Tibial nerve (tissue), 4 donors: ENCODE results near the gene RNF225. TPM values are rescaled to one million over a fixed set of nuclear protein-coding genes. Genes with fewer than 3 reads are reported as not detected.

Experiments used
- DNase-seq, 2 donors: peaks; one replicate each; pipeline ENCODE4 v3.0.0-alpha.2; 2019; ENCODE audit warnings: low spot score in 2 of 2
- H3K27ac ChIP-seq, 4 donors: fragments of 200-600 bp; sonication (generic) in 3 of 4; one replicate each; pipeline ENCODE4 v1.5.1; 2017 to 2019; ENCODE audit warnings: mild to moderate bottlenecking in 1 of 4
- H3K27me3 ChIP-seq, 2 donors: fragments of 200-600 bp; sonication (generic) in 1 of 2; one replicate each; pipeline versions ENCODE4 v1.5.1 to v1.6.0; 2017 to 2019
- H3K36me3 ChIP-seq, 3 donors: fragments of 200-600 bp; sonication (generic); one replicate each; pipeline ENCODE4 v1.5.1; 2018 to 2019
- H3K4me1 ChIP-seq, 4 donors: fragments of 200-600 bp; sonication (generic) in 3 of 4; one replicate each; pipeline ENCODE4 v1.5.1; 2017 to 2019
- H3K4me3 ChIP-seq, 4 donors: fragments of 200-600 bp; sonication (generic) in 3 of 4; one replicate each; pipeline ENCODE4 v1.5.1; 2017 to 2019; ENCODE audit warnings: mild to moderate bottlenecking in 1 of 4, moderate library complexity in 1 of 4
- H3K9me3 ChIP-seq, 4 donors: fragments of 200-600 bp; sonication (generic) in 3 of 4; one replicate each; pipeline ENCODE4 v1.5.1; 2017 to 2019
- EP300 ChIP-seq, 2 donors: sonication (generic); formaldehyde crosslinking; IDR thresholded peaks; one replicate each; pipeline ENCODE4 v1.6.1; 2017; ENCODE audit warnings: antibody characterized with exemption in 2 of 2, mild to moderate bottlenecking in 1 of 2
- POLR2A ChIP-seq, 2 donors: fragments of 450-650 bp; IDR thresholded peaks; one replicate each; pipeline ENCODE4 v1.6.1; 2017; ENCODE audit warnings: antibody characterized with exemption in 2 of 2, mild to moderate bottlenecking in 2 of 2, moderate library complexity in 2 of 2
- WGBS, 2 donors: methylation state at CpG; one replicate each; pipeline ENCODE4 v1.1.5; 2018; 5-methylcytosine and 5-hydroxymethylcytosine counted together
- total RNA-seq, 4 donors: library from RNA; depleted of rRNA; stranded (reverse); fragments of >200 nt; gene quantifications; one replicate each; pipeline ENCODE4 v1.1.0, GENCODE V29; 2016
- TF ChIP-seq, protein P1 (sequence below), 5 experiments: fragments of 200-600 bp in 3 of 5; fragments of 450-650 bp in 2 of 5; sonication (generic) in 3 of 5; IDR thresholded peaks; one replicate each; pipeline ENCODE4 v1.5.1; 2016 to 2019; ENCODE audit warnings: antibody characterized with exemption in 5 of 5, mild to moderate bottlenecking in 3 of 5, moderate library complexity in 2 of 5

The RNF225 gene
- total RNA-seq, 4 donors from 2014 or later: not detected

DNA sequence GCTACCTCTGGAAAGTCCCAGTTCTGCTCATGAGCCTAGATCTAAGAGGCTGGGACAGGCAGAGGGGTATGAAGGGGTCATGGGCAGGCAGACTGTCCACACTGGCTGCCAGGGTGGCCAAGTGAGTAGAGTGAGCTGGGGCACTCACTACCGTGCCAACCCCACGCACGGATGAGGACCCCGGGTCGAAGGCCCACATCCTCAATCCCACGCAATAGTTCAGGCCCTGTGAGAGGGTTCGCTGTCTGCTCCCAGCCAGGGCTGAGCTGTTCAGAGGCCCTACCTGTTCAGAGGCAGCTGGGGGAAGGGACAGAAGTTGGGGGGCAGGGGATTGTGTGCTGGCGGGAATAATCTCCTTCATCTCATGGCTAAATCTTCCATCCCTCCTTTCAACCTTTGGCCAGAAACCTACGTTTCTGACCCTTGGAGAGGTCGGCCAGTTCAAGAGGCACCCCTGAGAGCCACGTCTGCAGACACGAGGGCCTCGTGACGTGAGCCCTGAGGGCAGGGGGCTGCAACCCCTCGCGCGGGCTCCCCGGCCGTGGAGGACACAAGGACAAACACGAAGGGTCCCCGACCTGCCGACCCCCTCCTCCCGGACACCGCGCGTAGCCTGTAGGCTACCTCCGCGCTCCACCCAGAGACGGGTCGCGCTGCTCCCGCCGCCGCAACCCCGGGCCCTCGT, 9.4 kb upstream of the RNF225 start:
- peak overlapping the region; percentile 86 to 99 (median 96) for H3K27ac ChIP-seq
- H3K9me3 ChIP-seq: no peaks in the 10 kb centered on the region
- TF ChIP-seq POLR2A (IDR thresholded peaks at IDR 0.05): no peak
- TF ChIP-seq EP300 (IDR thresholded peaks at IDR 0.05): no peak
- TF ChIP-seq, protein P1, sequence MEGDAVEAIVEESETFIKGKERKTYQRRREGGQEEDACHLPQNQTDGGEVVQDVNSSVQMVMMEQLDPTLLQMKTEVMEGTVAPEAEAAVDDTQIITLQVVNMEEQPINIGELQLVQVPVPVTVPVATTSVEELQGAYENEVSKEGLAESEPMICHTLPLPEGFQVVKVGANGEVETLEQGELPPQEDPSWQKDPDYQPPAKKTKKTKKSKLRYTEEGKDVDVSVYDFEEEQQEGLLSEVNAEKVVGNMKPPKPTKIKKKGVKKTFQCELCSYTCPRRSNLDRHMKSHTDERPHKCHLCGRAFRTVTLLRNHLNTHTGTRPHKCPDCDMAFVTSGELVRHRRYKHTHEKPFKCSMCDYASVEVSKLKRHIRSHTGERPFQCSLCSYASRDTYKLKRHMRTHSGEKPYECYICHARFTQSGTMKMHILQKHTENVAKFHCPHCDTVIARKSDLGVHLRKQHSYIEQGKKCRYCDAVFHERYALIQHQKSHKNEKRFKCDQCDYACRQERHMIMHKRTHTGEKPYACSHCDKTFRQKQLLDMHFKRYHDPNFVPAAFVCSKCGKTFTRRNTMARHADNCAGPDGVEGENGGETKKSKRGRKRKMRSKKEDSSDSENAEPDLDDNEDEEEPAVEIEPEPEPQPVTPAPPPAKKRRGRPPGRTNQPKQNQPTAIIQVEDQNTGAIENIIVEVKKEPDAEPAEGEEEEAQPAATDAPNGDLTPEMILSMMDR (IDR thresholded peaks at IDR 0.05): no peak
- peaks cover 0 to 69% (median 29%) of the 10 kb centered on the region in 4 donors for H3K4me1 ChIP-seq
- peak overlapping the region; percentile 68 to 96 (median 82) for H3K4me3 ChIP-seq
- no peak for DNase-seq
- WGBS, 2 donors: 6 to 23% methylated on average over 12 to 36 of the region's 36 CpGs
- H3K36me3 ChIP-seq: peaks cover 0 to 31% (median 0%) of the 10 kb centered on the region in 3 donors
- no peaks in the 10 kb centered on the region for H3K27me3 ChIP-seq

DNA sequence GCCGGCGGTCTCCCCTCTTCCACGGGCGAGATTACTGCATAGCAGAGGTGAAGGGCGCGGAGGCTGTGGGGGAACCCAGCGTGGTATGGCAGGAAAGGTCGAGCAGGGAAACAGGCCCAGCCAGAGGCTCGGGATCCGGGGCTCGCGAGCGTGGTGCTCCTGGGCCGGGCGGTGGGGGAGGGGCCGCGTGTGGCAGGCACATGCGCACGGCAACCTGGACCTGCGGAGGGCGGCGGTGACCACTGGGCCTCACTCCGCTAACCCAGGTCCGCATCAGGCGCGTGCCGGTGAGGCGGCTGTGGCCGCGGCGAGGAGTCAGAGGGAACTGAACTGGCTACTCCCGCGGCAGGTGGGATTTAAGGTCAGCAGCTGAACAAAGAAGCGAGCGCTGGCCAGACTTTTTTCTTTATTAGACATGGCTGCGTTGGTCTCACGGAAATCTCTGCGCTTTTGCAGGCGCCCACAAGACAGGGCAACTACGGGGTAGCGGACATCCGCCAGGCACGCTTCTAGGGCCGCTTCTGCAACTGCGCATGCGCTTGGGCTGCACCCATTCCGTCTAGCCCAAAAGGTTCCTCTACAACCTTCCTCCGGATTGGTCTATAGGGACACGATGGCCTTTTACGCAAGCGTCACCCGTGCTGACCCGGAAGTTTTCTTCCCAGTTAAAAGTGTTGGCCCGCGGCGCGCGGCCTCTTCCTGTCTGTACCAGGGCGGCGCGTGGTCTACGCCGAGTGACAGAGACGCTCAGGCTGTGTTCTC, 8.7 kb upstream of the RNF225 start, which contains the start of gene RPS5:
RPS5 (plus strand) TSS at position 694 of the 762 bp plus-strand sequence. CDS start 869 bp downstream, outside the sequence.
- Histone ChIP-seq H3K9me3 (no peaks in the 10 kb centered on the region), H3K27me3 (no peaks in the 10 kb centered on the region), H3K4me3 (peak within 1 kb of the TSS; percentile 68 to 96 (median 82)), H3K4me1 (peaks cover 0 to 67% (median 25%) of the 10 kb centered on the region in 4 donors), H3K27ac (peak within 1 kb of the TSS; percentile 86 to 99 (median 96)), H3K36me3 (peaks cover 0 to 38% (median 0%) of the 10 kb centered on the region in 3 donors)
- DNase-seq: peak; percentile 94 to 96
- 1% methylated on average over 23 to 51 of the region's 64 CpGs for WGBS, 2 donors
- TF ChIP-seq, protein P1 (IDR thresholded peaks at IDR 0.05): peak in 2 of 5 experiments; percentile 14 to 27
- peak; percentile 88 to 90 for TF ChIP-seq EP300 (IDR thresholded peaks at IDR 0.05)
- TF ChIP-seq POLR2A (IDR thresholded peaks at IDR 0.05): peak; percentile 62 to 75

DNA sequence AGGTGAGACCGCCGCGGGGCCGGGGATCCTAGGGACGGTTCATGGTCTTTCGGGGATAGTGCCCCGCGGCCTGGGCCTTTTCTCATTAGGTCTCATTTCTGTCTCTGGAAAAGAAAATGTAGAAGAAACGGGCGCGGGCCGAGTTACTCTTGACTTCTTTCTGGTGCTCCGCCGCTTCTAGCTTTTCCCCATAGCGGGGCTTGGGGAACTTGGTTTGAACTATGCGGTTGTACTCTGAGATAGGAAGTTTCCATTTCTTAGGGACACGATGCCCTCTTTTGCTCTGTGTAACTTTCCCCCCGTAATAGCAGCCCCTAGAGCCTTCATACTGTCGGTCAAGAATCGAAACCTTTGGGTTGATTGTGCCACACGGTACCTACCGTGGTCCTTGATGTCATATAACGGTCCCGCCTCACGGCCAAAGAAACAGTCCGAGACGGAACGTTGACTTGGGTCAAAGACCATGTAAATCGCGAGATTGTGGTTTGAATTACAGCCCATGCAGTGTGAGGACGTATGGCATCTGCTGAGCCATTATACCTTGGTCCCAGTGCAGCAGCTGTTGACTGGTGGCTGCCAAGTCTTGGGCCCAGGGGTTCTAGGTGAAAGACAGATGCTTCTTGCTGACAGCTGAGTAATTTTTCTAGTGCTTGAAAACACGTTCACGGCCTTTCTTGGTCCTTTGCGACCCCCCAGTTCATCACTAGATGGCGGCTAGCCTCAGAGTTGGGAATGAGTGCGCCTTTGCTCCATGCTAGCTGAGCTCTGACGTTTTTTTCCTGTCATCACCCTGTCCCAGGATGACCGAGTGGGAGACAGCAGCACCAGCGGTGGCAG, 7.9 kb upstream of the RNF225 start:
- Histone ChIP-seq H3K4me1 (peaks cover 0 to 59% (median 22%) of the 10 kb centered on the region in 4 donors), H3K4me3 (peak overlapping the region; percentile 68 to 96 (median 82)), H3K36me3 (peaks cover 0 to 45% (median 0%) of the 10 kb centered on the region in 3 donors), H3K9me3 (no peaks in the 10 kb centered on the region), H3K27me3 (no peaks in the 10 kb centered on the region), H3K27ac (peak overlapping the region; percentile 86 to 99 (median 96))
- TF ChIP-seq EP300 (IDR thresholded peaks at IDR 0.05): no peak
- TF ChIP-seq, protein P1 (IDR thresholded peaks at IDR 0.05): no peak
- TF ChIP-seq POLR2A (IDR thresholded peaks at IDR 0.05): no peak
- 5 to 8% methylated on average over 37 to 39 of the region's 39 CpGs for WGBS, 2 donors
- no peak for DNase-seq

DNA sequence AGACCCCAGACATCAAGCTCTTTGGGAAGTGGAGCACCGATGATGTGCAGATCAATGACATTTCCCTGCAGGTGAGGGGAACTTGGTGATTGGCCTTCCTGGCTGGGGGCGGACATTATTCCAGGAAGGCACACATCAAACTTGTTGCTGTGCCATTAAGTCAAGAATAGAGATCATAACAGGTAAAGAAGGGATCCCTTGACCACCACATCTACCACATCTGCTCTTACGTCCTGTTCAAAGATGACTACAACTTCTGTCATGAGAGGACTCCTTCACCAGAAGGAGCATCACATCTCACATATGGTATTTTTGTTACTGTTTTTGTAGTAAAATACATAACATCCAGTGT, 7.3 kb upstream of the RNF225 start:
- TF ChIP-seq, protein P1 (IDR thresholded peaks at IDR 0.05): no peak
- TF ChIP-seq POLR2A (IDR thresholded peaks at IDR 0.05): no peak
- no peak for TF ChIP-seq EP300 (IDR thresholded peaks at IDR 0.05)
- WGBS, 2 donors: 82 to 89% methylated on average over 3 of the region's 3 CpGs
- no peaks in the 10 kb centered on the region for H3K27me3 ChIP-seq
- DNase-seq: no peak
- peak overlapping the region; percentile 68 to 96 (median 82) for H3K4me3 ChIP-seq
- H3K27ac ChIP-seq: no peak overlapping the region
- peaks cover 0 to 54% (median 22%) of the 10 kb centered on the region in 4 donors for H3K4me1 ChIP-seq
- H3K36me3 ChIP-seq: peaks cover 0 to 51% (median 5%) of the 10 kb centered on the region in 3 donors
- no peaks in the 10 kb centered on the region for H3K9me3 ChIP-seq
